Stimulated activated CD8-positive, alpha-beta memory T cell treated with anti-CD3 and anti-CD28 coated beads, Interleukin-15, amount 100 ng/mL, for 4 hours (primary cell): ENCODE results near the gene RBM47.
"Not testable (repeated sequence)": the region's sequence is repeated elsewhere in the genome, so short reads cannot be mapped to it uniquely, and the experiment has no call there.

Experiments used
- DNase-seq, 2 donors: peaks; one replicate each; pipeline ENCODE4 v3.0.0-alpha.2; 2020; ENCODE audit warnings: low read depth in 2 of 2

RBM47 gene

DNA sequence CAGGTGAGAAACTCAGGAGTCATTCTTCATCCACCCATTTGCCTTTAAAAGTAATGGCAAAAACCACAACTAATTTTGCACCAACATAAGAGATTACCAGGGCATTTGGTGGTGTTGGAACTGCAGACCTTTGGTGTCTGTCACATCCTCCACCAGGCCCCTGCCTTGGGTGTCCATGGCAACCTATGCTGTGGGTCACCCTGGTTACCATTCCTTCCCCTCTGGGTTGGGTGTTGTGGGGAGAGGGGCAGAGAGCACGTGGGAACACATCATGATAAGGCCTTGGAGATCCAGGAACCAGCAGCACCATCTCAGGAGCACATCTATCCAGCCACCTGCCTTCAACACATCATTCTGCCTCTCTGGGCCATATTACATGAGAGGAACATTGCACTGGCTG lies 217.3 kb downstream of the RBM47 start:
- no peak for DNase-seq

DNA sequence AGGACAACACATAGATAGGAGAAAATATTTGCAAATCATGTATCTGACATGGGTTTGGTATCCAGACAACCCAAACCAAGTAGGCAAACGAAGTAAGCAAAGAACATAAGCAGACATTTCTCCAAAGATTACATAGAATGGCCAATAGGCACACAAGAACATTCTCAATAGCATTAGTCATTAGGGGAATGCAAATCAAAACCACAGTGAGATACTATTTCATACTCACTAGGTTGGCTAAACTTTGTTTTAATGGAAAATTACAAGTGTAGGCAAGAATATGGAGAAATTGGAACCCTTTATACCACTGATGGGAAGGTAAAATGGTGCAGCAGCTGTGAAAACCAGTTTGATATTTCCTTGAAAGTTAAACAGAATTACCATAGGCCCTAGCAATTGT lies 219.8 kb downstream of the RBM47 start:
- no peak for DNase-seq

DNA sequence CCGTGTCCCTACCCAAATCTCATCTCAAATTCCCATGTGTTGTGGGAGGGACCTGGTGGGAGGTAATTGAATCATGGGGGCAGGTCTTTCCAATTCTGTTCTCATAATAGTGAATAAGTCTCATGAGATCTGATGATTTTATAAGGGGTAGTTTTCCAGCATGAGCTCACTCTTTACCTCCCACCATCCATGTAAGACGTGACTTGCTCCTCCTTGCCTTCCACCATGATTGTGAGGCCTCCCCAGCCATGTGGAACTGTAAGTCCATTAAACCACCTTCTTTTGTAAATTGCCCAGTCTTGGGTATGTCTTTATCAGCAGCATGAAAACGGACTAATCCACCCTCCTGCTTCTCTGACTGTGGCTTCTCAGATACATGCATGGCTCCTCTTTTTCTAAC lies 222.2 kb downstream of the RBM47 start:
- DNase-seq: not testable (repeated sequence)

DNA sequence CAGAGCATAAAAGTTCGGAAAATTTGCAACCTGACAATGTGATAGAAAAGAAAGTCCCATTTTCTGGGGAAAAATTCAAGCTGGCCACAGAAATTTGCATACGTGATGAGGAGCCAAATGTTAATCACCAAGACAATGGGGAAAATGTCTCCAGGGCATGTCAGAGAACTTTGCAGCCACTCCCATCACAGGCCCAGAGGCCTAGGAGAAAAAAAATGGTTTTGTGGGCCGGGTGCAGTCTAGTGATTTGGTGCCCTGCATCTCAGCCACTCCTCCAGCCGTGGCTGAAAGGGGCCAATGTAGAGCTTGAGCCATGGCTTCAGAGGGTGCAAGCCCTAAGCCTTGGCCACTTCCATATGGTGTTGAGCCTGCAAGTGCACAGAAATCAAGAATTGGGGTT lies 223.3 kb downstream of the RBM47 start:
- DNase-seq: no peak

DNA sequence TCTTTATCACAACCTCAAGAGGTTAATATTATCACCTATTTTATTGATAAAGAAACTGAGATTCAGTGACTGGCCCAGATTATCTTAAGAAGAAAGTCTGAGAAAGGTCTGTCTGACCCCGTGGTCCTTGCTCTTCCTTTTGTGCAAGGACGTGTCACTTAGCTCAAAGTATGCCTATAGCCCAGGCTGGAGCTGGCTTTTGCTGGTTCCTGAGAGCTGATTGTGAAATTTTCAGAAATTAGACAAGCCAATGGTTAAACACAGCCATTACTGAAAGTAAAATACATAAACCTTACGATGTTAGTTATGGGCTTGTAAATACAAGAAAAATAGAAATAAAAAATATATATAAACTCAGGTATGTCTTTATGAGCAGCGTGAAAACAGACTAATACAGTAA lies 224.5 kb downstream of the RBM47 start:
- no peak for DNase-seq

DNA sequence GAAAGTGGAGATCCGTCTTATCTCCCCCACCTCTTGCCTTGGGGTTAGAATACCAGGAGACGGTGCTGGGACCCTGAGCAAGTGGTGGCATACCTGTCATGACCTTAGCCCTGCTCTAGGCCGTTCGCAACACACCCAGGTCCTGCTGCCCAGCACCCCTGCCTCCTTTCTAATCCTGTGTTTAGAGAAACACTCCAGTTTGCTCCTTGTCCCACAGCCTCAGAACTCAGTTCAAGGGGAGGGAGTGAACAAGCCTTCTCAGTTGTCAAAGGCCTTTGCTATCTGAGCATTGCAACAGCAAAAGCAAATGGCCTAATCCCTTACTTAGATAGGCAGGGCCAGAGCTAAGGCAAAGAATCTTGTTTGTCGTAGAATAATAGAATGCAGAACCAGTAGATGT lies 226.6 kb downstream of the RBM47 start:
- no peak for DNase-seq

DNA sequence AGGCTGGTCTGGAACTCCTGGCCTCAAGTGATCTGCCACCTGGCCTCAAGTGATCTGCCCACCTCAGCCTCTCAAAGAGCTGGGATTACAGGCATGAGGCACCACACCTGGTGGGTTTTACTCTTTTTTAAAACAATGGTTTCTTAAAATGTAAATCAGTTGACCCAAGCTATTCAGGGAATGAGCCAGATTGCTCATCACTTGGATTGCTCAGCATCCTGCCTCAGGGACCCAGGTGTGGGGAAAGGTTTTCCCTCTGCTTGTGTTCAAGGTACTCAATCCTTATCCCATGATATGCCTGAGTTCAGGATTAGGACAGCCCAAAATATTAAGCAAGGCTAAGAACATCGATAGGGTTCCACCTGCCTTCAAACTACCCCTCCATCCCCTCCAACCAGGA lies 227.1 kb downstream of the RBM47 start:
- no peak for DNase-seq

DNA sequence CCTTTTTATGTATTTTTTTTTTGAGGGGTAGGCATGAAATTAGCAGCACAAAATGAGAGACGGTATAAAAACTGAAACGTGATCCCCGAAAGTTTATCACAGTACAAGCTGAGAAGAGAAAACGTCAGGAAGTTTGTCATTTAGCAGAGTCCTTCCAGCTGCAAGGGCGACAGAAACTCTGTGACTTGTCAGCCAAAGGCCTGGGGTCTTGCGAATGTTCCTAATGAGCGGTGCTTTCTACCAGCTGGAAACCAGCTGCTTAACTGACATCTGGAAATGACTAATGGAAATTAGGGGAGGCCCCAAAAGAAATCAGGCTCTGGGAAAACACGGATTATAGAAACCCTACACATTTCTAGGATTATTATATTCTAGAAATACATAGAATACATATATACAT lies 228.0 kb downstream of the RBM47 start:
- no peak for DNase-seq

DNA sequence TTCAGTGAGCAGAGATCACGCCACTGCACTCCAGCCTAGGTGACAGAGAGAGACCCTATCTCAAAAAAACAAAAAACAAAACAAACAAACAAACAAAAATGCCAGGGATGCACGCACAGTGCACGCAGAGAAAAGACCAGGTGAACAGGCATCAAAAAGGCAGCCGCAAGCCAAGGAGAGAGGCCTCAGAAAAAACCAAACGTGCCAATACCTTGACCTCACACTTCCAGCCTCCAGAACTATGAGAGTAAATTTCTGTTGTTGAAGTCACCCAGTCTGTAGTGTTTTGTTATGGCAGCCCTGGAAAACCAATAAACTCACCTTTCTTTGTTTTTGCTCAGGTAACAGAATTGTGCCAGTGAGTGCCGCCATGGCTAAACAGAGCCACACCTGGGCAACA lies 228.6 kb downstream of the RBM47 start:
- no peak for DNase-seq

DNA sequence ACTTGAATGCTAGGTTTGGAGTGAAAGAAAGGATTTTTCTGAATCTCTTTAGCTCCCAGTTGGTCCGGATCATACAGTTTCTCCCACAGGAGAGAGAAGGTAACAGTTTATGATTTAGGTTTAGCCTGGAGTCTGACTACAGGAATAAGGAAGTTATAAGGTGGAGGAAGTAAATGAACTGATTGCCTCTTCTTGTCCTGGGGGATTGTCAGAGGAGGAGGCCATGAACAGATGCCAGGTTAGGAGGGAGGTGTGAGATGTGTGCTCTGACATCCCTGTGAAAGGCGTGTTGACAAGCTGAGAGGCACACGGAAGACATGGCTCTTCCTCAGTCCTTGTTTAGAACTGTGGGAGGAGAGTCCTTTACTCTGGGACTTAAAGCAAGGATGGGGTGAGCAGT lies 230.1 kb downstream of the RBM47 start:
- no peak for DNase-seq

DNA sequence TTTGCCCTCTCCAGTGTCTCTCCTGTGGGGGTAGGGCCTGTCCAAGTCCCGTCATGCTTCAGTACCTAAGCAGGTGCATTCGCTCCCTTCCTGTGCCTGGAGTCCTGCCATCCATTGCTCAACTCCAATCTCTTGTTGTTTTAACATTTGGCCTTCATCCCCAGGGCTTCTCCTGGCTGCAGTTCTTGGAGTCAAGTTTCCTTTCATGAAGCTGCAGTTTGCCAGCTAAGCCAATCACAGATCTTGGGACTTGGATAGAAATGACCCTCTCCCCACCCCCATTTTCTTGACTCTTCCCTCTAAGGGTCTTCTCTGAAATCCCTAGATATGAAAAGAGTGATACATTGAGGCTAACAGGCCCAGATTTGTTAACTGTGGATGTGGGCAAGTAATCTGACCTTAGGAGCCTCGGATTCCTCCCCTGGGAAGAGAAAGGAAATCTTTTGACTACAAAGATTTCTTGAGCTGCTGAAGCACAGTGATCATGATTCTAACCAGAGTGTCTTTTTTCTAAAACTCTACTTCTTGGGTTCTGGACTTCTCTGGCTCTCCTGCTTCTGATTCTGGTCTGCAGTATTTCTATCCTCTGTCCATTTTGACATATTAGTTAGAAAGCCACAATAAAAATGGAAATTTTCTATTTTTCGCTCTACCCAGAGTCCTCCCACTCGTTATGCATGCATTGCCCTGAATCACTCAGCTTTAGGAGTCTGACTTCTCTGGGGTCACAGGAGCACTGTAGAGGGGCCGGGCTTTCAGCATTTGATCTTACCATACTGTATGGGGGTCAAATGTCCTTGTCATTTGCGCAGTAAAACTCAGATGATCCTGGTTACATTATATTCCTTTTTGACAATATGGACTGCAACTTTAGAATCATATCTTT lies 233.5 kb downstream of the RBM47 start:
- DNase-seq: no peak

DNA sequence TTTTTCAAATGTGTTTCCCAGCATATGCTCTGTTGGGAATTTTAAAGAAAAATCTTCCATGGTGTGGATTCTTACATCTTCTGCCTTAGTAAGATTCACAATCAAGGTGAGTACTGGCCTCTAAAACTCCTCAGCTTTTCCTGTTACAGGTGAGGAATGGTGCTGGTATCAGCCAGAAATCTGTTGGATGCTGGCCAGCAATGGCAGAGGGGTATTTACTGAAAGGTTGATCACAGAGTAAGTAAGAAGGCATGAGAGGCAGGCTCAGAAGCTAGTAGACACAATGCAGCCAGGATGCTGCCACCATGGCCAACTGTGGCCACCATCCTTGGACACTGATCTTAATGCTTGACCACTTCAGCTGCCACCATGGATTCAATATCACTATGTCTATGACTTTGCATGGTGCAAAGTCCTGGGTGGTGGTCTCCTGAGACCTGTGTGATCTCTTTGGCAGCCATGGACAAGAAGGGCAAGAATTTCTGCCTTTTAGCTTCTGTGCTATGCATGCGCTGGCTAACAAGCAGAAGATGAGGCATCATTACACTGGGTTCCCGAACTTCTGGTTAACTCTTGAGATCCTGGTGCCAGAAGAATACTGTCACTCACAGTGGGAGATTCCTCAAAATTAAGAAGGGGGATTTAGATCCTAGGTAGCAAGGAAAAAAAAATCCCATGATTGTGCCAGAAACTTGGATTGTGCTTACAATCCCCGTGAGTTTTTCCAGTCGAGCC lies 234.3 kb downstream of the RBM47 start:
- no peak for DNase-seq

DNA sequence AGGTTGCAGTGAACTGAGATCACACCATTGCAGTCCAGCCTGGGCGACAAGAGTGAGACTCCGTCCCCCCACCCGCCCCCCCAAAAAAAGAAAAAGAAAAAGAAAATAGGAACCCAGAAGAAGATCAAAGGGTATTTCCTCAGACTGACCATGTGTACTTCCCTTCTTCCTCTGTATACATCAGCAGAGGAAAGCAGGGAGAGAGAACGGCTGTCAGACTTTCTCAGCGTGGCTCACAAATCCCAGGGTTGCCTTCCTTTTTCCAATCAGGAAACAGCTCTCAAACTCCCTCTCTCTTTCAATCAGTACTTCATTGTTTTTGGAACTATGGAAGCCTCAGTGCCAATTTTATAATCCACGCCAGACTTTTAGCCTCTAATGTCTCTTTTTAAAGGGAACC lies 235.4 kb downstream of the RBM47 start:
- DNase-seq: no peak

DNA sequence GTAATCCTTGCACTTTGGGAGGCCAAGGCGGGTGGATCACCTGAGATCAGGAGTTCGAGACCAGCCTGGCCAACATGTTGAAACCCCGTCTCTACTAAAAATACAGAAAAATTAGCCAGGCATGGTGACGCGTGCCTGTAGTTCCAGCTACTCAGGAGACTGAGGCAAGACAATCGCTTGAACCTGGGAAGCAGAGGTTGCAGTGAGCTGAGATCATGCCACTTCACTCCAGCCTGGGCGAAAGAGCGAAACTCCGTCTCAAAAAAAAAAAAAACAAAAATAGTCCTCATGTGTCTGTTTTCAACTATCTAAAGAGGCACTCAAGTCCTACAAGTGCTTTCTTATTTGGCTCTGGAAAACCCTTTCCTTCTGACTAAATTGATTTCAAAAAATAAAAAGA lies 237.4 kb downstream of the RBM47 start:
- DNase-seq: not testable (repeated sequence)

DNA sequence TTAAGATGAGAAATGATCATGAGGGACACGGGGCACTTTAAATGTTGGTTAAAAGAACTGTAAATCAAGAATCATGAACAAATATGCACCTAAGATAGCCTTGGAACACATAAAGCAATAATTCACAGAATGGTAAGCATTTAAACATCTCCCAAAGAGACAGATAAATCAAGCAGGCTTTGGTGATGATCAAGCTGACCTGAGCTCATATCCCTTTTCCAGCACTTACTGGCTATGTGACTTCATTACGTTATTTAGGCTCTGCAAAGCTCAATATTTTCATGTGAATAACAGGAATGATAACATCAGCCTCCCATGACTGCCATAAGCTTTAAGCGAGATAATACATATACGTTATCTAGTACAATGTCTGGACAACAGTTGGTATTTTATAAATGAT lies 239.7 kb downstream of the RBM47 start:
- no peak for DNase-seq

DNA sequence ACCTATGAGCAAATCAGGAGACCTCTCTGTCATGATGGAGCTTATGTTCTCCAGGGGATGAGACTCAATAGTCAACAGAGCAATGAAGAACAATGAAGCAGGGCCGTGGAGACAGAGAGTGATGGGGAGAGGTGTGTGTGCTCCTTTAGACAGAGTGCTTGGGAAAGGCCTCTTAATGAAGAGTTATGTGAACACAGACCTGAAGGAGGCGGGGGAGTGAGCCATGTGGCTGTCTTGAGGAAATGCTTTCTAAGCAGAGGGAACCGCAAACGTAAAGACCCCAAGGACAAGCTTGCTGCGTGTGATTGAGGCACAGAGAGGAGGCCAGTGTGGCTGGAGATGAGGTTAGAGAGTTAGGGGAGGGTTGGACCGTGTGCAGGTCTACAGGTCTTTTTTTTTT lies 241.4 kb downstream of the RBM47 start:
- DNase-seq: no peak

DNA sequence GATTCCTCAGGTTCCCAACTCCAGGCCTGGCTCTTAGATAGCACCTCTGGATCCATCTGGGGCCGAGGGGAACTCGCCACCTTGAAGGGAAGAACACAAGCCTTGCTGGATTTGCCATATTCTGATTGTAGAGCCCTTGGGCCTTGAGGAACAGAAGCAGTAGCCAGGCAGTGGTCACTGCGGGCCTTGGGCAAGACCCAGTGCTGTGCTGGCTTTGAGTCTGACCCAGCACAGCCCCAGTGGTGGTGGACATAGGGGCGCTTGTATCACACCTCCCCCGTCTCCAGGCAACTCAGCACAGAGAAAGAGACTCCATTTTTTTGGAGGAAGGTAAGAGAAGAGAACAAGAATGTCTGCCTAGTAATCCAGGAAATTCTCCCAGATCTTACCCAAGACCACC lies 249.0 kb downstream of the RBM47 start:
- DNase-seq: no peak

DNA sequence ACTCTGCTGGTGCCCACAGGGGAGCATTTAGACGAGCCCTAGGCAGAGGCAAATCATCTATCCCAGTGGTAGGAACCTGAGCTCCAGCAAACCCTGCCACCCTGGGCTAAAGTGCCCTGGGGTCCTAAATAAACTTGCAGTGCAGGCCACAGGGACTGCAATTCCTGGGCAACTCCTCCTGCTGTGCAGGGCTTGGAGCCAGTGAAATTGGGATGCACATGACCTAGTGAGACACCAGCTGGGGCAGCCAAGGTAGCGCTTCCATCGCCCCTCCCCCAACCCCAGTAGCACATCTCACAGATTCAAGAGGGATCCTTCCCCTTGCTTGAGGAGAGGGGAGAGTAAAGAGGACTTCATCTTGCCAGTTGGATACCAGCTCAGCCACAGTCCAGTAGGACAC lies 250.4 kb downstream of the RBM47 start:
- DNase-seq: no peak

DNA sequence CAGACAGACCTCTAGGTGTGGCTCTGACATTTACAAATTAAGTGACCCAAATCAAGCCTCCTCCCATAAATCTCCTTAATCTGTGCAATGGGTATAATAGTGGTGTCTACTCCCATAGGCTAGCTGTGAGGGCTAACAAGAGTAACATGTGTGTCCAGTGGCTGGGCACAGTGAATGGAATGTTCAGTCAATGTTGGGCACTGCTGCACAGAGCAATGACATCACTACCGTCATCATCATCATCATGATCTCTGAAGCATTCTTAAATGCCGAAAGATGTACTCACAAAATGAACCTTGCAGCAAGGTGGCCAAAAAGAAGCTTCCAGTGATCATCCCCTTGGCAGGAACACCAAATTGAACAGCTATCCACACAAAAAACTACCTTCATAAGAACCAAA lies 251.0 kb downstream of the RBM47 start:
- no peak for DNase-seq

DNA sequence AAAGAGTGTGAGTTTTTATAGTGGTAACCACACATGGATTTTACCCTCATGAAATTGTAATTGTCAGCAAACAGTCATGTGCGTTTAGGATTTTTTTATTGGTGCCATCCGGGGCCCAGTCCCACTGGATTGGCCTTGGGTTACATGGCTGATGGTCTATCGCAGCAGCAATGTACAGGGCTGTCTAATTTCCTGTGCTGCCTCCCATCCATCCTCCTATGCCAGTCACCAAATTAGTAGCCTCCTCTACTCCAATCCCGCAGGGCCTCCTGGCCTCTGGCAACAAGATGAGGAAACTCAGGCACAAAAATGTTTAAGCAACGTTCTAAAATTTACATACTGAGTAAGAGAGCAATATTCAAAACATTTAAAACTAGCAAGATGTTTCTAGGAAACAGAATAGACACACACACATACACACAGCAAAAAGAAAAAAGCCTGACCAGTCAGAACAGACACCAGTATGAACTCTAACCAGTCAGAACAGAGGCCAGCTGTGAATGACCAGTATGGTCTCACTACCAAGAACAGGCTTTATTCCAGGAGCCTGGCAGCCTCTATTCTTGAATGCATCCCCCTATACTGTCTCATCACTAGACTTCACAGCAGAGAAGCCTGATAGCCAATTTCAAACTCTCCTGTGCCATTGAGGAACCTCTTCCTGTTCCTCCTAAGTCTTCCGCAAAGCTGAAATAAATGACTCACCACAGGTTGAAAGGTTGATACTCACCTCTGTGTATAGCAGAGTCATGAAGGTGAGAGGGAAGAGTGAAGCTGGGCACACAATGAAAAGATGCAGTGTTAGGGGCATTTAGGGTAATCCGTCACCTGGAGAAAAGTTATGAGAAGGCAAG lies 251.9 kb downstream of the RBM47 start:
- DNase-seq: no peak

DNA sequence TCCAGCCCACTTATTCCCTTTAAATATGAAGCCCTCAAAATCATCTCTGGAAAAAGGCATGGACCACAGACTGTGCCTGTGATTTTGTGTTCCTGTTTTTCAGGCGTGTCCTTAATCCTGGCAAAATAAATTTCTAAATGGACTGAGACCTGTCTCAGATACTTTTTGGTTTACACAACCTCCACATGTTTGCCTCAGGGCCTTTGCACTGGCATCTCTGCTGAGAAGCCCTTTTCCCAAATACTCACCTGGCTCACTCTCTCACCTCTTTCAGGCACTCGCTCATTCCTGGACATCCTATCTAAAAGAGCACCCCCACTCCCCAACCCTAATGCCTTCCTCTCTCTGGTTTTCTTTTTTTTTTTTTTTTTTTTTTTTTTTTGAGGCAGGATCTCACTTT lies 254.0 kb downstream of the RBM47 start:
- DNase-seq: no peak

DNA sequence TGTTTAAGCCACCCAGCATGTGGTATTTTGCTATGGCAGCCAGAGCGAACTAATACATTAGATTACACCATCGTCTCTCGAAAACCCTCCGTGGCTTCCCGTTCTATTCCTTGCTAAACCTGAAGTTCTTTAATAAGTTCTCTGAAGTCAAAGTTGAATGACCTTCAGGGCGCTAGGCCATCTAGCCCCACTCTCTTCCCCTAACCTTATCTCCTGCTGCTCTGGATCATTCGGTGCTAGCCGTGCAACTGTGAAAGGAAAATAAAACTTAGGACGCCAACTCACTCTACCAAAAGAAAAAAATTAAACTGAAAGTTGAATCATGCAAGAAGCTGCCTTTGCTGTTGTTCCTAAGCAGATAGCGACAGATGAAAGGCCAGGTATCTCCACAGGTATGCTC lies 254.6 kb downstream of the RBM47 start:
- no peak for DNase-seq
